Activated naive CD8-positive, alpha-beta T cell treated with anti-CD3 and anti-CD28 coated beads, Interleukin-2, amount 50 U/mL, for 24 hours (primary cell): ENCODE measurements around the gene STIMATE.
A peak's percentile ranks its signal among the peaks of the same experiment; 100 is the strongest.

ENCODE experiments used
- ATAC-seq: fragments of 150-1000 bp; cut with Tn5 transposase; one replicate; pipeline ENCODE4 v1.10.0; 2021
- DNase-seq: peaks from one replicate; pipeline ENCODE4 v3.0.0; 2021
- H3K27ac Mint-ChIP-seq: one replicate; pipeline ENCODE4 v1.8.0; 2021; ENCODE audit warnings: mild to moderate bottlenecking, mixed read lengths
- H3K27me3 Mint-ChIP-seq: one replicate; pipeline ENCODE4 v1.8.0; 2021; ENCODE audit warnings: mixed read lengths
- H3K36me3 Mint-ChIP-seq: one replicate; pipeline ENCODE4 v1.8.0; 2021; ENCODE audit warnings: low read depth, mixed read lengths
- H3K4me1 Mint-ChIP-seq: one replicate; pipeline ENCODE4 v1.8.0; 2021; ENCODE audit warnings: mixed read lengths
- H3K4me3 Mint-ChIP-seq: one replicate; pipeline ENCODE4 v1.8.0; 2021; ENCODE audit warnings: mild to moderate bottlenecking, moderate library complexity, mixed read lengths
- H3K9me3 Mint-ChIP-seq: one replicate; pipeline ENCODE4 v1.8.0; 2021; ENCODE audit warnings: mixed read lengths

The STIMATE gene

GRCh38 chr3:52865994-52866393 lies 31.4 kb downstream of the STIMATE start:
- Mint-ChIP-seq H3K4me1 (peaks cover 3% of the 10 kb centered on the region), H3K27ac (no peak overlapping the region), H3K4me3 (no peak overlapping the region), H3K36me3 (peaks cover 27% of the 10 kb centered on the region), H3K9me3 (peaks cover 9% of the 10 kb centered on the region), H3K27me3 (no peaks in the 10 kb centered on the region)
- ATAC-seq (no peak), DNase-seq (no peak)

- Mint-ChIP-seq H3K27me3 (no peaks in the 10 kb centered on the region), H3K4me3 (no peak overlapping the region), H3K9me3 (peaks cover 4% of the 10 kb centered on the region), H3K4me1 (no peaks in the 10 kb centered on the region), H3K36me3 (peaks cover 14% of the 10 kb centered on the region), H3K27ac (no peak overlapping the region)
- ATAC-seq, result no peak
- no peak for DNase-seq
Observed at GRCh38 chr3:52860424-52860768, 37.0 kb downstream of the STIMATE start.

GRCh38 chr3:52859686-52860423 lies 37.5 kb downstream of the STIMATE start:
- Mint-ChIP-seq H3K4me1 (no peaks in the 10 kb centered on the region), H3K27ac (no peak overlapping the region), H3K27me3 (no peaks in the 10 kb centered on the region), H3K4me3 (no peak overlapping the region), H3K36me3 (peaks cover 11% of the 10 kb centered on the region), H3K9me3 (no peaks in the 10 kb centered on the region)
- DNase-seq (no peak), ATAC-seq (no peak)

GRCh38 chr3:52857864-52858263 lies 39.5 kb downstream of the STIMATE start:
- Mint-ChIP-seq H3K9me3 (no peaks in the 10 kb centered on the region), H3K36me3 (peaks cover 2% of the 10 kb centered on the region), H3K27me3 (no peaks in the 10 kb centered on the region), H3K4me1 (no peaks in the 10 kb centered on the region), H3K4me3 (no peak overlapping the region), H3K27ac (no peak overlapping the region)
- DNase-seq (no peak), ATAC-seq (no peak)

GRCh38 chr3:52857133-52857532 lies 40.2 kb downstream of the STIMATE start:
- ATAC-seq, result no peak
- no peaks in the 10 kb centered on the region for H3K9me3 Mint-ChIP-seq
- H3K27ac Mint-ChIP-seq, result no peak overlapping the region
- H3K4me3 Mint-ChIP-seq, result no peak overlapping the region
- H3K27me3 Mint-ChIP-seq, result no peaks in the 10 kb centered on the region
- H3K4me1 Mint-ChIP-seq, result no peaks in the 10 kb centered on the region
- no peaks in the 10 kb centered on the region for H3K36me3 Mint-ChIP-seq
- DNase-seq, result no peak

GRCh38 chr3:52856666-52857065 lies 40.7 kb downstream of the STIMATE start:
- H3K4me1 Mint-ChIP-seq, result no peaks in the 10 kb centered on the region
- ATAC-seq, result no peak
- no peaks in the 10 kb centered on the region for H3K27me3 Mint-ChIP-seq
- no peak overlapping the region for H3K27ac Mint-ChIP-seq
- H3K36me3 Mint-ChIP-seq, result no peaks in the 10 kb centered on the region
- H3K4me3 Mint-ChIP-seq, result no peak overlapping the region
- DNase-seq, result no peak
- H3K9me3 Mint-ChIP-seq, result no peaks in the 10 kb centered on the region

- no peak for ATAC-seq
- no peaks in the 10 kb centered on the region for H3K27me3 Mint-ChIP-seq
- H3K4me1 Mint-ChIP-seq, result no peaks in the 10 kb centered on the region
- no peaks in the 10 kb centered on the region for H3K9me3 Mint-ChIP-seq
- no peaks in the 10 kb centered on the region for H3K36me3 Mint-ChIP-seq
- no peak for DNase-seq
- no peak overlapping the region for H3K27ac Mint-ChIP-seq
- H3K4me3 Mint-ChIP-seq, result no peak overlapping the region
Observed at GRCh38 chr3:52854013-52854412, 43.3 kb downstream of the STIMATE start.

GRCh38 chr3:52852419-52852818 lies 44.9 kb downstream of the STIMATE start:
- H3K4me1 Mint-ChIP-seq, result no peaks in the 10 kb centered on the region
- H3K27ac Mint-ChIP-seq, result no peak overlapping the region
- H3K4me3 Mint-ChIP-seq, result no peak overlapping the region
- H3K9me3 Mint-ChIP-seq, result no peaks in the 10 kb centered on the region
- no peaks in the 10 kb centered on the region for H3K27me3 Mint-ChIP-seq
- no peaks in the 10 kb centered on the region for H3K36me3 Mint-ChIP-seq
- ATAC-seq, result no peak
- no peak for DNase-seq

GRCh38 chr3:52851348-52851747 lies 46.0 kb downstream of the STIMATE start:
- no peaks in the 10 kb centered on the region for H3K4me1 Mint-ChIP-seq
- no peak overlapping the region for H3K27ac Mint-ChIP-seq
- no peak overlapping the region for H3K4me3 Mint-ChIP-seq
- no peaks in the 10 kb centered on the region for H3K27me3 Mint-ChIP-seq
- no peaks in the 10 kb centered on the region for H3K36me3 Mint-ChIP-seq
- H3K9me3 Mint-ChIP-seq, result no peaks in the 10 kb centered on the region
- peak; percentile 61 for ATAC-seq
- no peak for DNase-seq

- no peaks in the 10 kb centered on the region for H3K9me3 Mint-ChIP-seq
- H3K4me1 Mint-ChIP-seq, result no peaks in the 10 kb centered on the region
- no peaks in the 10 kb centered on the region for H3K36me3 Mint-ChIP-seq
- H3K27me3 Mint-ChIP-seq, result no peaks in the 10 kb centered on the region
- no peak overlapping the region for H3K27ac Mint-ChIP-seq
- DNase-seq (no peak), ATAC-seq (no peak)
- no peak overlapping the region for H3K4me3 Mint-ChIP-seq
Observed at GRCh38 chr3:52849656-52850055, 47.7 kb downstream of the STIMATE start.

GRCh38 chr3:52848617-52849016 lies 48.7 kb downstream of the STIMATE start:
- H3K36me3 Mint-ChIP-seq, result peaks cover 1% of the 10 kb centered on the region
- H3K27me3 Mint-ChIP-seq, result no peaks in the 10 kb centered on the region
- no peaks in the 10 kb centered on the region for H3K4me1 Mint-ChIP-seq
- ATAC-seq (no peak), DNase-seq (no peak)
- no peak overlapping the region for H3K27ac Mint-ChIP-seq
- no peak overlapping the region for H3K4me3 Mint-ChIP-seq
- no peaks in the 10 kb centered on the region for H3K9me3 Mint-ChIP-seq

GRCh38 chr3:52847726-52848125 lies 49.6 kb downstream of the STIMATE start:
- no peaks in the 10 kb centered on the region for H3K27me3 Mint-ChIP-seq
- no peak overlapping the region for H3K4me3 Mint-ChIP-seq
- ATAC-seq (no peak), DNase-seq (no peak)
- H3K36me3 Mint-ChIP-seq, result peaks cover 1% of the 10 kb centered on the region
- H3K9me3 Mint-ChIP-seq, result no peaks in the 10 kb centered on the region
- no peak overlapping the region for H3K27ac Mint-ChIP-seq
- H3K4me1 Mint-ChIP-seq, result no peaks in the 10 kb centered on the region

- ATAC-seq (no peak), DNase-seq (no peak)
- Mint-ChIP-seq H3K36me3 (peaks cover 1% of the 10 kb centered on the region), H3K4me3 (no peak overlapping the region), H3K27me3 (no peaks in the 10 kb centered on the region), H3K9me3 (no peaks in the 10 kb centered on the region), H3K4me1 (no peaks in the 10 kb centered on the region), H3K27ac (no peak overlapping the region)
Observed at GRCh38 chr3:52847241-52847640, 50.1 kb downstream of the STIMATE start.

GRCh38 chr3:52846432-52846965 lies 50.8 kb downstream of the STIMATE start:
- Mint-ChIP-seq H3K27ac (no peak overlapping the region), H3K27me3 (no peaks in the 10 kb centered on the region), H3K4me3 (no peak overlapping the region), H3K9me3 (no peaks in the 10 kb centered on the region), H3K36me3 (peaks cover 5% of the 10 kb centered on the region), H3K4me1 (no peaks in the 10 kb centered on the region)
- DNase-seq, result no peak
- ATAC-seq, result no peak

GRCh38 chr3:52845691-52846431 lies 51.5 kb downstream of the STIMATE start:
- H3K4me1 Mint-ChIP-seq, result no peaks in the 10 kb centered on the region
- H3K27ac Mint-ChIP-seq, result no peak overlapping the region
- no peak overlapping the region for H3K4me3 Mint-ChIP-seq
- no peaks in the 10 kb centered on the region for H3K27me3 Mint-ChIP-seq
- H3K9me3 Mint-ChIP-seq, result no peaks in the 10 kb centered on the region
- H3K36me3 Mint-ChIP-seq, result peaks cover 5% of the 10 kb centered on the region
- ATAC-seq, result no peak
- peak; percentile 44 for DNase-seq
